Activated naive CD8-positive, alpha-beta T cell treated with anti-CD3 and anti-CD28 coated beads, Interleukin-2, amount 10 ng/mL, durations not matched to agents 7 days and 5 days (primary cell): ENCODE results near the gene TEX54. TPM values are rescaled to one million over a fixed set of nuclear protein-coding genes. Genes with fewer than 3 reads are reported as not detected.
A peak's percentile ranks its signal among the peaks of the same experiment; 100 is the strongest.
"Not testable (repeated sequence)": the region's sequence is repeated elsewhere in the genome, so short reads cannot be mapped to it uniquely, and the experiment has no call there.

Experiments used
- ATAC-seq: fragments of 150-1000 bp; cut with Tn5 transposase; one replicate; pipeline ENCODE4 v1.10.0; 2021; ENCODE audit warnings: low read depth, moderate library complexity
- POLR2A ChIA-PET: fragments of 350-600 bp; sonication (Branson Sonifier 250); formaldehyde crosslinking; loops from one replicate; lab custom pipeline; 2021; ENCODE audit warnings: antibody characterized with exemption; lab: Charles Lee
- DNase-seq: peaks from one replicate; pipeline ENCODE4 v3.0.0; 2021
- H3K27ac Mint-ChIP-seq: one replicate; pipeline ENCODE4 v1.8.0; 2022; ENCODE audit warnings: mild to moderate bottlenecking, mixed read lengths
- H3K27me3 Mint-ChIP-seq: one replicate; pipeline ENCODE4 v1.8.0; 2022; ENCODE audit warnings: mild to moderate bottlenecking, moderate library complexity, mixed read lengths
- H3K36me3 Mint-ChIP-seq: one replicate; pipeline ENCODE4 v1.8.0; 2021; ENCODE audit warnings: mild to moderate bottlenecking, mixed read lengths
- H3K4me1 Mint-ChIP-seq: one replicate; pipeline ENCODE4 v1.8.0; 2021; ENCODE audit warnings: mixed read lengths
- H3K4me3 Mint-ChIP-seq: one replicate; pipeline ENCODE4 v1.8.0; 2022; ENCODE audit warnings: mild to moderate bottlenecking, moderate library complexity, mixed read lengths
- H3K9me3 Mint-ChIP-seq: one replicate; pipeline ENCODE4 v1.8.0; 2021; ENCODE audit warnings: mixed read lengths
- total RNA-seq, 2 experiments: library from RNA; stranded (reverse); gene quantifications; one replicate each; pipeline ENCODE4 v1.2.3, GENCODE V29; 2021

The TEX54 gene
- total RNA-seq, 2 experiments from 2014 or later = not detected

DNA sequence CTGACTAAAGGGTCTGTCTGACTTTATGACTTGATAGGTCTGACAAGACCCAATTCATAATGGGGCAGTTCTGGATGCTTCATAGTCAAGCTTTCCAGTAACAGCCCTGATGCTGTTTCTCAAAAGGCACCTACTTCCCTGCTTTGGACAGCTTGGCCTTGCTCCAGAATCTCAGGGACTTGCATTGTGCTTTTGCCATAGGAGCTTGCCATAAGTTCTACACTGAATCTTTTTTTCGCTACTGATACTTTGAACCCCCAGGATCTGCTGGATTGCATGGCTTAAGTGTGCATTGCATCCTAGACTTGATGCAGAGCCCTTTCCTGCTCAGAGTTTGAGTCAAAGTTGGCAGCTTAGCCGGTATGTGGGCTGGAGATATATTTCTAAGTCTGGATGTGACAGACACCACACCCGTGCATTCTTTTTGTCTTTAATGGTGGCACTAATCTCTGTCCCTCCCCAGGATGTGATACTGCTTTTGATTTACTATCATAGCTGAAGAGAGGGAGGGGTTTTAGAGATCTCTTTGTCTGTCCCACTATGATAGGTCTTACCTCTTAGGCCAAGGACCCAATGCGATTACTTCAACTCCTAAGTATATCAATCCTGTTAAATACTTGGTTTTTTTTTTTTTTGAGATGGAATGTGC, 31.2 kb upstream of the TEX54 start:
- H3K9me3 Mint-ChIP-seq = no peaks in the 10 kb centered on the region
- H3K4me3 Mint-ChIP-seq = no peak overlapping the region
- peaks cover 24% of the 10 kb centered on the region for H3K4me1 Mint-ChIP-seq
- no peak for ATAC-seq
- no peaks in the 10 kb centered on the region for H3K27me3 Mint-ChIP-seq
- no peak for DNase-seq
- peaks cover 1% of the 10 kb centered on the region for H3K36me3 Mint-ChIP-seq
- H3K27ac Mint-ChIP-seq = no peak overlapping the region
- POLR2A ChIA-PET = interaction anchor here (0.7 to 7.6 kb wide), 4 partner anchors 17 to 184 kb away, joined by 4 to 76 read pairs (median 20); partner anchors contain the start of genes SLC3A2, TMEM179B and WDR74

DNA sequence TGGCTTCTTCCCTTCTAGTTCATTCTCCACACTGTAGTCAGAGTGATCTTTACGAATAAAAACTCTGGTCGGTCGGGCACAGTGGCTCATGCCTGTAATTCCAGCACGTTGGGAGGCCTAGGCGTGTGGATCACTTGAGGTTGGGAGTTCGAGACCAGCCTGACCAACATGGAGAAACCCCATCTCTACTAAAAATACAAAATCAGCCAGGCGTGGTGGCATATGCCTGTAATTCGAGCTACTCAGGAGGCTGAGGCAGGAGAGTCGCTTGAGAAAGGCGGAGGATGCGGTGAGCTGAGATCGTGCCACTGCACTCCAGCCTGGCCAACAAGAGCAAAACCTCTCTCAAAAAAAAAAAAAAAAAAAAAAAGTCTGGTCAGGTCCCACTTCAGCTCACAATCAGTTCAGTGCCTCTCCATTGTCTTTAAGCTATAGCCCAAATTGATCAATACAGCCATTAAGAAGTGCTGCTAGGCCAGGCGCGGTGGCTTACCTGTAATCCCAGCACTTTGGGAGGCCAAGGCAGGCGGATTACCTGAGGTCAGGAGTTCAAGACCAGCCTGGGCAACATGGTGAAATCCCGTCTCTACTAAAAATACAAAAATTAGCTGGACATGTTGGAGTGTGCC, 29.0 kb upstream of the TEX54 start:
- ATAC-seq, DNase-seq, H3K4me3 Mint-ChIP-seq, H3K36me3 Mint-ChIP-seq, H3K27me3 Mint-ChIP-seq, H3K9me3 Mint-ChIP-seq: not testable (repeated sequence)
- H3K4me1 Mint-ChIP-seq = peaks cover 31% of the 10 kb centered on the region
- POLR2A ChIA-PET = interaction anchor here (0.6 to 7.6 kb wide), 13 partner anchors 9 to 152 kb away, joined by 3 to 76 read pairs (median 4); partner anchors contain the start of genes SLC3A2, STX5, TEX54 and TMEM179B
- peak overlapping the region; percentile 70 for H3K27ac Mint-ChIP-seq

DNA sequence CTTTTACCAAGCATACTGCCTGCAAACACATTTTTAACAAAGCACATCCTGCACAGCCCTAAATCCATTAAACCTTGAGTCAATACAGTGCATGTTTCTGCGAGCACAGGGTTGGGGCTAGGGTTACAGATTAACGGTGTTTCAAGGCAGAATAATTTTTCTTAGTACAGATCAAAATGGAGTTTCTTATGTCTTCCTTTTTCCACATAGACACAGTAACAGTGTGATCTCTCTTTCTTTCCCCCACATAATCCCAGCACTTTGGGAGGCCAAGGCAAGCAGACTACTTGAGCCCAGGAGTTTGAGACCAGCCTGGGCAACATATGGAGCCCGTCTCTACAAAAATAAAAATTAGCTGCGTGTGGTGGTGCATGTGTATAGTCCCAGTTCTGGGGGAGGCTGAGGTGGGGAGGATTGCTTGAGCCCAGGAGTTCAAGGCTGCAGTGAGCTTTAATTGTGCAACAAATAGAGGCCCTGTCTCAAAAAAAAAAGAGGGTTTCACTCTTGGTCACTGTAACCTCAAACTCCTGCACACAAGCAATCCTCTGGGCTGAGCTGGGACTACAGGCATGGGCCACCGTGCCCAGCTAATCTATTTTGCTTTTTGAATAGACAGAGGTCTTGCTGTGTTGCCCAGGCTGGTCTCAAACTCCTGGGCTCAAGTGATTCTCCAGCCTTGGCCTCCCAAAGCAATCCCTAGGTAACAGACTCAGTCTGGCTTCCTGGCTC, 28.4 kb upstream of the TEX54 start:
- POLR2A ChIA-PET = interaction anchor here (1.0 to 7.6 kb wide), 10 partner anchors 9 to 75 kb away, joined by 3 to 76 read pairs (median 4); partner anchors contain the start of genes SLC3A2, STX5, TEX54 and TMEM179B
- Mint-ChIP-seq H3K27ac (peak overlapping the region; percentile 63), H3K9me3 (no peaks in the 10 kb centered on the region), H3K4me1 (peaks cover 32% of the 10 kb centered on the region), H3K4me3 (no peak overlapping the region), H3K36me3 (no peaks in the 10 kb centered on the region), H3K27me3 (no peaks in the 10 kb centered on the region)
- ATAC-seq (no peak), DNase-seq (no peak)

DNA sequence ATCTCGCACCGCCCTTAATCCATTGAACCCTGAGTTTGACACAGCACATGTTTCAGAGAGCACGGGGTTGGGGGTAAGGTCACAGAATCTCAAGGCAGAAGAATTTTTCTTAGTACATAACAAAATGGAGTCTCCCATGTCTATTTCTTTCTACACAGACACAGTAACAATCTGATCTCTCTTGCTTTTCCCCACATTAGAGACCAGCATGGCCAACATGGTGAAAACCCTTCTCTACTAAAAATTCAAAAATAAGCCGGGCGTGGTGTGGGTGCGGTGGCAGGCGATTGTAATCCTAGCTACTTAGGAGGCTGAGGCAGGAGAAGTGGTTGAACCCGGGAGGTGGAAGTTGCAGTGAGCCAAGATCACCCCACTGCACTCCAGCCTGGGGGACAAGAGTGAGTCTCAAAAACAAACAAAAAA, 26.7 kb upstream of the TEX54 start:
- H3K4me3 Mint-ChIP-seq, DNase-seq, H3K27ac Mint-ChIP-seq, ATAC-seq, H3K27me3 Mint-ChIP-seq, H3K9me3 Mint-ChIP-seq: not testable (repeated sequence)
- POLR2A ChIA-PET = interaction anchor here (7.6 kb wide), 1 partner anchor 18 kb away, joined by 76 read pairs; the partner anchor contains the start of gene WDR74
- peaks cover 11% of the 10 kb centered on the region for H3K36me3 Mint-ChIP-seq
- H3K4me1 Mint-ChIP-seq = peaks cover 35% of the 10 kb centered on the region

DNA sequence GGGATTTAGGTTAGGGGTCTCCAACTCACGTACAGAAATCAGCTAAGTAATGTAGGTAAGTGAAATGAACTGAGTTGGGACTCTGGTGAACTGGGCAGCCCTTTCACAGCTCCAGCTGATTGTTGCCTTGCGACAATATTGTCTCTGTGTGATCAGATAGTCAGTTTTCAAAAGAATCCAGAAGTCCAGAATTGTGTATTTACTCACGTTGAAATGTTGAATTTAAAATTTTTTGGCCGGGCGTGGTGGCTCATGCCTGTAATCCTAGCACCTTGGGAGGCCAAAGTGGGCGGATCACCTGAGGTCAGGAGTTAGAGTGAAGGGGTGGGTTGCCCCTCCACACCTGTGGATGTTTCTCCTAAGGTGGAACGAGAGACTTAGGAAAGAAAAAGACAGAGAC, 25.6 kb upstream of the TEX54 start:
- peaks cover 22% of the 10 kb centered on the region for H3K36me3 Mint-ChIP-seq
- ATAC-seq (no peak), DNase-seq (no peak)
- peaks cover 43% of the 10 kb centered on the region for H3K4me1 Mint-ChIP-seq
- POLR2A ChIA-PET = interaction anchor here (0.6 to 10.5 kb wide), 6 partner anchors 18 to 1372 kb away, joined by 3 to 429 read pairs (median 89); partner anchors contain the start of genes HNRNPUL2, SLC3A2, TMEM179B and TTC9C
- no peaks in the 10 kb centered on the region for H3K27me3 Mint-ChIP-seq
- no peaks in the 10 kb centered on the region for H3K9me3 Mint-ChIP-seq
- no peak overlapping the region for H3K27ac Mint-ChIP-seq
- no peak overlapping the region for H3K4me3 Mint-ChIP-seq

DNA sequence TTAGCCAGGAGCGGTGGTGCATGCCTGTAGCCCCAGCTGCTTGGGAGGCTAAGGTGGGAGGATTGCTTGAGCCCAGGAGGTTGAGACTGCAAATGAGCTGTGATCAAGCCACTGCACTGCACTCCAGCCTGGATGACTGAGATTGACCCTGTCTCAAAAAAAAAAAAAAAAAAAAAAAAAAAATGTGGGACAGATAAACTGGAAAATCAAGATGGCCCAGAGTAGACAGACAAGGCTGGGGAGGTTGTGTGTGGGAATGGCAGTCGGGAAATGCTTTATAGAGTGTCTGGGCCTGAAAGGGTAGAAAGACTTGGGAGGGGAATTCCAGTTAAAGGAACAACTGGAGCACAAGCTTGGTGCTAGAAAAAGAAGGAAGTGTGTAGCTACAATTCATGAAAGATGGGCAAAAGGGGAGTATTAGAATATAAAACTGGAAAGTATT, 24.9 kb upstream of the TEX54 start:
- Mint-ChIP-seq H3K27me3 (no peaks in the 10 kb centered on the region), H3K36me3 (peaks cover 28% of the 10 kb centered on the region), H3K9me3 (no peaks in the 10 kb centered on the region), H3K4me3 (peak overlapping the region; percentile 96), H3K4me1 (peaks cover 45% of the 10 kb centered on the region), H3K27ac (no peak overlapping the region)
- POLR2A ChIA-PET = interaction anchor here (0.7 to 10.5 kb wide), 9 partner anchors 8 to 266 kb away, joined by 3 to 429 read pairs (median 61); partner anchors contain the start of genes HNRNPUL2, SLC3A2, TMEM179B and TTC9C
- DNase-seq (no peak), ATAC-seq (no peak)

DNA sequence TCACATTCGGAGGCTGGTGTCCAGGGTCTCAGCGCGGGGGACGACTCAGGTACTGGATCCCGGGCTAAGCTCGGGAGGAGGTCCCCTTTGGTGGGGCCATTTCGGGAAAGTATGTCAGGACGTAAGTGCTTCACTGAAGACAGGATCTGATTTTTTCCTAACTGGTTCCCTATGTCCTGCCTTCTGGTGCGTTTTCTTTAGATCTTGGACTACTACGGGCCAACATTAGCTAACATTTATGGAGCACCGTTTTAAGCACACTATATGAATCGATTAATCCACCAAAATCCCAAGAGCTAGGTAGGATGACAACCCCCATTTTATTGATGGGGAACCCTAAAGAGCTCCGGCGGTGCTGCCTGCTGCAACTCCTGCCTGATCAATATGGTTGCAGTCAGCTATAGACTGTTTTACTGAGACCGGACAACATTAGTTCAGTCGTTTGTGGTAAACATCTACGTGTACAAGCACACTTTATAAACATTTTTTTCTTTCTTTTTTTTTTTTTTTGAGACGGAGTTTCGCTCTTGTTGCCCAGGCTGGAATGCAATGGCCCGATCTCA, 23.8 kb upstream of the TEX54 start:
- POLR2A ChIA-PET = interaction anchor here (0.9 to 10.5 kb wide), 31 partner anchors 9 to 454 kb away, joined by 3 to 429 read pairs (median 8); partner anchors contain the start of genes BSCL2, EEF1G, GNG3 and HNRNPUL2
- peaks cover 49% of the 10 kb centered on the region for H3K4me1 Mint-ChIP-seq
- no peaks in the 10 kb centered on the region for H3K27me3 Mint-ChIP-seq
- DNase-seq (no peak), ATAC-seq (no peak)
- H3K4me3 Mint-ChIP-seq = peak overlapping the region; percentile 96
- peak overlapping the region; percentile 98 for H3K27ac Mint-ChIP-seq
- no peaks in the 10 kb centered on the region for H3K9me3 Mint-ChIP-seq
- peaks cover 37% of the 10 kb centered on the region for H3K36me3 Mint-ChIP-seq

DNA sequence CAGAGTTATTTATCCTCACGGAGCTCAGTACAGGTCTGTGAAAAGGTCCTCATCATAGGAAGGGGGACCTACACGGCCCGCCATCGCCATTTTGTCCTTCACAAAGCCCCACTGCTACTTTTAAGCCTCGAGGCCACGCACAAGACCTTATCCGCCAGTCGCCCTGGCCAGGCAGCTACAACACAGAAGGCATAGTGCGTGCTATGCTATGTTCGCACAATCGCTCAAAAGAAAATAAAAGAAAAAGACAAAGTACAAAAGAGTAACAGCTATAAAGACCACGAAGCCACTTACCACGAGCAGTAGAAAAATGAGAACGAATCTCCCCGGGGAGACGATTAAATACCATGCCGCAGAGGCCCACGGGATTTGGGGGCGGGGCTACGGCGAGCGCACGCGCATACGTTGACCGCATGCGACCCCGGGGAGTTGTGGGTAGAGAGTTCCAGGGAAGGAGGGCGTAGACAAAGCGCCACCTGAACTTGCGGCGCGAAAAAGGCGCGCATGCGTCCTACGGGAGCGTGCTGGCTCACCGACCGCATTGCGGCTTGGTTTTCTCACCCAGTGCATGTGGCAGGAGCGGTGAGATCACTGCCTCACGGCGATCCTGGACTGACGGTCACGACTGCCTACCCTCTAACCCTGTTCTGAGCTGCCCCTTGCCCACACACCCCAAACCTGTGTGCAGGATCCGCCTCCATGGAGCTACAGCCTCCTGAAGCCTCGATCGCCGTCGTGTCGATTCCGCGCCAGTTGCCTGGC, 23.1 kb upstream of the TEX54 start:
- POLR2A ChIA-PET = interaction anchor here (0.5 to 10.5 kb wide), 37 partner anchors 9 to 454 kb away, joined by 3 to 429 read pairs (median 7); partner anchors contain the start of genes BSCL2, C11orf98, CSKMT and EEF1G
- Mint-ChIP-seq H3K27me3 (no peaks in the 10 kb centered on the region), H3K36me3 (peaks cover 37% of the 10 kb centered on the region), H3K4me3 (peak overlapping the region; percentile 96), H3K9me3 (no peaks in the 10 kb centered on the region), H3K4me1 (peaks cover 45% of the 10 kb centered on the region), H3K27ac (peak overlapping the region; percentile 98)
- ATAC-seq (peak; percentile 89), DNase-seq (peak; percentile 99)

DNA sequence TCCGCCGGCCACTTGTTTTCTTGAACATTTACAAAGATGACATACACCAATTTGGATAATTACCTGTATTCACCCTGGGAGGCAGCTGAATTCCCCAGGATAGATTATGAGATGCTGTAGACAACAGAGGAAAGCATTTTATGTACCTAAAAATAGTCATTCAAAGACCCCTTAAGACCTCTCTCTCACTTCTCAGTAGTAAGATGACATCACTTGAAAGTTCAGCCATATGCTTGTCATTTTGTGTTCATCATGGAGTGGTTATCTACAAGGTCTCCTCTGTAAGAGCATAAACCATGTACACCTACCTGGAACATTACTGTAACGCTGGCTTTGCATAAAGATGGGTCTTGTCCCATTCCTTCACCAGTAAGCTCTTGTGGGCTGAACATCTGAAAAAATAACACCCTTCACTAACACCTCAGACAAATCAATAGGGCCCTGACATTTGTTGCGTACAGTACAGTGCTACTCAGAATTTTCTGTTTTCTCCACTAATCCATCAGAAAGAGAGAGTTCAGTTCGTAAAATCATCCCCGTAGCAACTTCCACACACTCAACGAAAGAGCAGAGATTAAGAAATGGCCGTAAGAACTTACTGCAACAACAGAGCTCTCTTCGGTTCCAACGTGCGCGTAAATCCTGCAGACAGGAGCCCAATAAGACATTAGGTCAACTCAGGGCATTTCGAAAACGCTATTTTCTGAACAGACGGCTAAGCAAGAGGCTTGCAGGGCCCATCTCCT, 22.4 kb upstream of the TEX54 start:
- H3K4me1 Mint-ChIP-seq = peaks cover 45% of the 10 kb centered on the region
- ATAC-seq (no peak), DNase-seq (no peak)
- H3K27ac Mint-ChIP-seq = peak overlapping the region; percentile 98
- no peaks in the 10 kb centered on the region for H3K9me3 Mint-ChIP-seq
- no peaks in the 10 kb centered on the region for H3K27me3 Mint-ChIP-seq
- POLR2A ChIA-PET = interaction anchor here (0.5 to 10.5 kb wide), 34 partner anchors 9 to 453 kb away, joined by 3 to 429 read pairs (median 7); partner anchors contain the start of genes BSCL2, C11orf98, CSKMT and EEF1G
- H3K4me3 Mint-ChIP-seq = peak overlapping the region; percentile 96
- H3K36me3 Mint-ChIP-seq = peaks cover 37% of the 10 kb centered on the region

DNA sequence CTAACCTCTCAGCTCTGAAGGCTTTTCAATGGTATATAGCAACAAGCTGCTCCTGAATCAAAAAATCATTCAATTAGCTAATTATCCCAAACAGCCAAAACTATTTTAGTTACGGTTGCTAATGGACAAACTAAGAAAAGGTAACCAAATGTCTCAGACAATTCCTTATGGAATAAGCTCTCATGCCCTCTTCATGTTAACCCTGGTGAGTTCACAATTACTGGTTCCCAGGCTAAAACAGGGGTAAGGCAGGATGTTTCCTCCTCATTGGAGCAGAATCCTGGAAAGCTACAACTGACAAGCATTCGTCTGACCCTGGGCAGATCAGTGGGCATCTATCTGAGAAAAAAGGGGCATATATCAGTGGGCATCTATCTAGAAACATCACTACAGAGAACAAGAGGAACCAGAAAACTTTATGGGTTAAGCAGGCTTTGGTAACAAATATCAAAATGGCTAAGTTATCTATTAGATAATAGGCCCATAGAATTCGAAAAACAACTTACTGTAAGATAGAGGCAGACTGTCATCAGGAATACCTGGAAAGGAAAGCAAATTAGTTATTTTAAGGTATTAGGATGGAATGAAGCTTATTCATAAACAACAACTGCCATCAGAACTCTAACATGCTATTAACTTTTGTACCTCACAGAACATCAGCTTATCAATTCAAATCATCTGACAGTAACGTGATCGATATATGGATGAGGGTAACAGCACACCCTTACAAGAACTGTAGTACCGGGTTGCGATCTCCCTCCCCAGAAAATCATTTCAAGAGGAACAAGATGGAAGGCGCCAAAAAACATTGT, 21.6 kb upstream of the TEX54 start:
- Mint-ChIP-seq H3K4me1 (peaks cover 40% of the 10 kb centered on the region), H3K27ac (peak overlapping the region; percentile 98), H3K36me3 (peaks cover 37% of the 10 kb centered on the region), H3K27me3 (no peaks in the 10 kb centered on the region), H3K9me3 (no peaks in the 10 kb centered on the region), H3K4me3 (peak overlapping the region; percentile 96)
- no peak for DNase-seq
- ATAC-seq = no peak
- POLR2A ChIA-PET = interaction anchor here (0.6 to 10.5 kb wide), 17 partner anchors 10 to 1337 kb away, joined by 3 to 429 read pairs (median 16); partner anchors contain the start of genes BSCL2, C11orf98, CSKMT and GNG3
